EH (cell line): Measurements from ENCODE around the gene TBC1D2B.

Experiments used
- DNase-seq: peaks from one replicate; pipeline ENCODE4 v3.0.0-alpha.2; 2015; ENCODE audit warnings: low read depth

Gene TBC1D2B

DNA sequence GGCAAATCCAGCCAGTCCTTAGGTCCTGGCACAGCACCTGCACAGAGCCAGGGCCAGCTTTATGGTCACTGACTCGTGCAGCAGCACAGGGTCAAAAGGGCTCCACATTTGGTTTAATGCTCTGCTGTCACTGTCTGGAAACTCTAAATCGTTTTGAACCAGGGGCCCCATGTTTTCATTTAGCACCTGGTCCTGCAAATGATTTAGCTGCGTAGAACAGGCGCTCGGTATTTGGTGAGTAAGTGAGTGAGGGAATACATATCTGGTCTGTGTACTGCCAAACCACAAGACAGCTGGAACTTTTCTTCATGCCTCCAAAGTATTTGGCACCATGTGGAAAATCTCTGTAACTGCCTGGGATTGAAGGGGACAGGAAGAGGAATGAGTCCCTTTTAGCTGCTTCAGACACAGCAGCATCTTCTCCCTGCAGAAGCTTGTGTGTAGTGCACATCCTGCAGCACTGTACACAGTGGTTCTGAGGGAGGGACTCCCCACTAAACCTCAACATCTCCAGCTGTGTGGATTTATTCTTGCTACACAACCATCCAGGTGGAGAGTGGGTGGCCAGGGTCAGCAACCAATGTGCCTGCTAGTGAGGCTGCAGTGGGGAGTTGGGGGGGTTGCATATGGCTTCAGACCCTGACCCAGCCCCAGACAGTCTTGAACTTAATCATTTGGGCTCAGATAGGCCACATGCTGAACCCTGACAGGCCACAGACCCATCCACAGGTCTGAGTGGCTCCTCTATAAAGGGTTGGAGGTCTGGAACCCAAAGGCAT is 15.9 kb upstream of the TBC1D2B start:
- peak; percentile 91 for DNase-seq

DNA sequence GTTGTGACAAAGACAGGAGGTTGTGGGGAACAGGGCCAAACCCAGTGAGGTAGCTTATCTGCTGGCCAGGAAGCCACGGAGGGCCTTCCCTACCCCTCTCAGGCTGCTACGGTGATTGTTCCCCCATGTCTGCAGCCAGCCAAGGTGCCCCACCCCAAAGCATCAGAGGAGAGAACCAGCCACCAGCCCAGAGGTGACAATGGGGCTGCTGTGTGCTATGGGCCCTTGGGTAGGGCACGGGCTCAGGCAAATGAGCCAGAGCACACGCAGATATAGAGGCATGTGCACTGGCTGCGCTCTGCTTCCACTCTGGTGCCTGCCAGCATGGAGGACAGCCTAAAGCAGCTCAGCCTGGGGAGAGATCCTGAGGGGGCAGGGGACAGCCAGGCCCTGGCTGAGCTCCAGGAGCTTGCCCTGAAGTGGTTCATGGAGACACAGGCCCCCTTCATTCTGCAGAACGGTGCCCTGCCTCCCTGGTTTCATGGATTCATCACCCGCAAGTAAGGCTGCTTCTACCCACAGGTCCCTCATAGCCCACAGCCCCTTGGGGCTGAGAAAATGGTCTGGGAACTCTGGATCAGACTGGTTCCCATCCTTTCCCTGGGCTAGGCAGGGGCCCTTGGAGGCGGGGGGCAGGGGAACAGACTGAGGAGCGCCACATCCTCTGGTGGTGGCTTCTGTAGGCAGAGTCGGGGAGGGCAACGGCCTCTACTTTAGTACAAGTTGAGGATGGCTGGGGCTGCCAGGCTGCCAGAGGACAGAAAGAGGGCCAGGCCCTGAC is 14.9 kb upstream of the TBC1D2B start, which contains the start of gene SH2D7:
Gene SH2D7 (plus strand): TSS at position 301 of the 781 bp plus-strand sequence. CDS start 24 bp downstream, at position 325.
- no peak for DNase-seq

DNA sequence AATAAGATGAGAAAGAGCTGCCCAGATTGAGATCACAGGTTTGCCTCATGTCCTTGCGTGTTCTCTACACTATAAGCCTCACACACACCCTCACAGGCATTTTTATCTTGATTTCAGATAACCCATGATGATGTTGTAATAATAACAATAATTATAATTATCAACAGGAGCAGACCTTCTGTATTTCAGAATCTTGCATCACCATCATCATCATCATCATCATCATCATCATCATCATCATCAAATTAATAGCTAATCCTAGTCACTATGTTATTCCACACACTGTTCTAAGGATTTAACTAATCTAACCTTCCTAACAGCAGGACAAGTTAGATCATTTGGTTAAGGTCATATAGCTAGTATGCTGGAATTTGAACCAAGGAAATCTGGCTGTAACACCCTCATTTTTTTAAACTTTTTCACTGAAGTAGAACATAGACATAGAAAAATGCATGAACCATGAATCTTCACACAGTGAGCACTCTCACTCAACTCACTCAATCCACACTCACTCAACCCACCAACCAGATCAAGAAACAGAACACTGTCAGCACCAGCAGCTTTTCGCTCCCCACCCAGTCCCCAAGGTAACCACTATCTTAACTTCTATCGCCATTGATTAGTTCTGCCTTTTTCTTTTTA is 13.0 kb upstream of the TBC1D2B start:
- no peak for DNase-seq

DNA sequence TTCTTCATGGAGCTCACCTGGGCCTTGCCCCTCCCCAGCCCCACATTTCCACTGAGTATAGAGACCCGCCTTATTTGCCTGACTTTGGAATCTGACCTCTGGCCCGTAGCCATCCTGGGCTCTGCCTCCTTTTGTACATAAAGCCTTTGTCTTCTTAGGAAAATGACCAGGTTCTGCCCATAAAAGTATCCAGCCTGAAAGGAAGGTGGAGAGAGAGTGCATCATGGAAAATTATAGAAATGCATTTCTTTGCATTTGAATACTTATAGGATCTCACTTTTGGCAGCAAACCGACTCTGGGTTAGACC is 11.2 kb upstream of the TBC1D2B start:
- no peak for DNase-seq

DNA sequence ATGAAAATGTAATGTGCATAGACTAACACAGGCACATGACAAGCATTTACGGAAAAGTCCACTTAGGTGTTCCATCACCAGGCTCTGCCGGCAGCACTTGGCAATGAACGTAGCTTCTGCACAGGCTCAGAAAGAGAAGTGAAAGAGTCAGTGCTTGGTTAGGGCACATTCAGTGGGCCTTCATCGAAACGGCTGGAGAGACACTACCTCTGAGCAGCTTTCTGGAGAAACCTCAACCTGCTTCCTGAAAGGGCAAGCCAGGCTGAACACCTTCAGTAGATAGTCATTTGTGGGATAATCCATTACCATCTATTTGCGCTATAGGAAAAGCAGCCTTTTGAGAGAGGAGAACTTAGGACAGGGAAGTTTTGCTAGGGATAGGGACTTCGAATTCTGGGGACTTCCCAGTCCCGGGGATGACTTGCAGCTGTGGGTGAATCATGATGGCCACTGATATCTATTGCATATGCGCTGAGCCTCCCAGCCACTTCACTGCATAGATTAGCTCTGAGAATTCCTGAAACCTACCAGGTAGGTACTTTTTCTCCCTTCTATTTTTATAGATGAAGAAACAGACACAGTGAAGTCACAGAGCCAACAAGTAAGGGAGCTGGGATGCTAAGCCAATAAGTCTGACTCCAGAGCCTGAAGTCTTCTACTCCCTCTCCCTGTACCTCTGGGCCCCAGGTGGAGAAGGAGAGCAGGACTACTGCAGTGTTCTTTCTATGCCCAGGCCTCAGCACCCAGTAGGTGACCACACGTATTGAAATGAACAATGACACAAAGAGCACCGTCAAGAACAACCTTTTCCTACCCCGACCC is 10.7 kb upstream of the TBC1D2B start:
- DNase-seq, result no peak

DNA sequence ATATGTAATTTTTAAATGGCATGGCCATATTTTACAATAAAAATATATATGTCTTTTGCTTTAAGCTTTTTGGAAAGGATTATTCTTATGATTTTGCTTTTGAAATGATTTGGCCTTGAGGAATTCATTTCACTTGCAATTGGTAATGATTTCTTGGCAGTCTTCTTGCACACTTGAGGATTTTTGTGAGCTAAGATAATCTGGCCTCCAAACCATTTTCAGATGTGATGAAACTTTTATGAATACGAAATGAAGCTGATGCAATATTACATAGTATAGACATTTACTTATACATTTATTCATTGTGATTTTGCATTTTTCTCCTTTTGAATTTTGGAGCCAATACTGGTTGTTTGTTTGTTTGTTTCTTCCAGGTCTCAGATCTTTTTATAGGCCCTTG is 8.4 kb upstream of the TBC1D2B start:
- DNase-seq, result peak; percentile 68

DNA sequence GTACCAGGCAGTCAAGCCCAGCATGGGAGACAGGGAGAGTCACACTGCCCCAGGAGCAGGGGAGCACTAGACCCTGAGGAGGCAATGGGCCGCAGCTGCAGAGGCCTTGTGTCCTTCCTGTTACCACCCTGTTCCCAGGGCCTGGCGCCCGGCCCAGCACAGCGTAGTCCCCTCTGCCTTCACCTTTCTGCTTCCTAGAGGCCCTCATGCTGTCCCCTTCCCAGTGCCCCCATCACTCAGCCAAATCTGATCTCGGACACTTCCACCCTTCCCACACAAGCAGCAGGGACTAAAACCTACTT is 6.9 kb upstream of the TBC1D2B start:
- no peak for DNase-seq

DNA sequence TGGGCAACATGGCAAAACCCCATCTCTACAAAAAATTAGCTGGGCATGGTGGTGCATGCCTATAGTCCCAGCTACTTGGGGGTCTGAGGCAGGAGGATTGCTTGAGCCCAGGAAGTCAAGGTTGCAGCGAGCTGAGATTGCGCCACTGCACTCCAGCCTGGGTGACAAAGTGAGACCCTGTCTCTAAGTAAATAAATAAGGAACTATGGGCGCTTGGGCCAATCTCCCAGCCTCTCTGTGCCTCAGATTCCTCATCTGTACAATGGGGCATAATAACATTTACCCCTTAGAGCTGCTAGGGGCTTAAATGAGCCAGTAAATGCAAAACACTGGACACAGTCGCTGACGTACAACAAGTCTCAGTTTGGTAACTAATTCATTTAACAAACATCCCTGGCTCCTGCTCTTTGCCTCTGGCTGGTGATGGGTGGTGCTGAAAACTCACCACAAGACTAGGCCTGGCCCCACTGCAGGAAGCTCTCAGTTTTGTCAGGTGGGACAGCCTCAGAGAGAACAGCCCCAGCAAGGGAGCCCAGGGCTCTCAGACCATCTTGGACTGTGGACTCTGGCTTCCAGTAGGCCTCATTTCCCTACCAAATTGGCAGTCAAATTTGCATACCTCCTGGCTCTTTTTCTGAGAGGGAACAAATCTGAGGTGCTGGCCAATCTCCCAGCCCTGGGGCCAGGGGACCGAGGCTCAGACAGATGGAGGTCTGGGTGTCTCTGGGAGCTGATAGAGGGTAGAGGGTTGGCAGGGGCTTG is 6.4 kb upstream of the TBC1D2B start:
- DNase-seq, result no peak

DNA sequence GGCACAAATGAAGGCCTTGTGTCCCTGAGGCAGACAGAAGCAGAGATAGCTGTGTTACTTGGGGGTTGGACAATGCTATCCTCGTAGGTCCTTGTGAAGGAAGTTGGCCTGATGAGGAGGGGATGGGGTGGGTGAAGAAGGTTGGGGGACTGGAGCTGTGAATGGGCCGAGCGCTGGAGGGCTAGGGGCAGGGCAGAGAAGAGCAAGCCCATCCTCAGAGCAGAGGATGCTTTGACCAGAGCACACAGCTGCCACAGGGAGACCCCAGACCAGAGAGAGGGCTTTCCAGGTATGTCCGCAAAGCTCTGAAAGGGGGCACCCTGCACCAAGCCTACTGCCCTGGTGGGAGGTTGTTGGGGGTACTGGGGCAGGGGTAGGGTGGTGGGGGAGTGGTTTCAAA is 5.7 kb upstream of the TBC1D2B start:
- no peak for DNase-seq

DNA sequence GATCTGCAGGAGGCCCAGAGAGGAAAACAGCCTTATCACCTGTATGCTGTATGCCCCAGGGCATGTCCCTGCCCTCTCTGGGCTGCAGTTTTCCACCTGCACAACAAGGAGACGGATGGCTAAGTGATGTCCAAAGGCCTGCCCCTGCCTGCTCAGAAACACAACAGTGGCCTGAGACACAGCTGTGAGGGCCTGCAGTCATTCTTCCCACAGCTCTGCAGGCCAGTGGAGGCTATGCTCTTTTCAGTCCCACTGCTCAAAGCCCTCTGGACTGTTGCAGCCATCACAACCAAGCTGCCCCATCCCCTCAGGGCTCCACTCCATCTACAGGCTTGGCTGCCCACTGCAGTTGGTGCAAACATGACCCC is 5.2 kb upstream of the TBC1D2B start:
- no peak for DNase-seq

DNA sequence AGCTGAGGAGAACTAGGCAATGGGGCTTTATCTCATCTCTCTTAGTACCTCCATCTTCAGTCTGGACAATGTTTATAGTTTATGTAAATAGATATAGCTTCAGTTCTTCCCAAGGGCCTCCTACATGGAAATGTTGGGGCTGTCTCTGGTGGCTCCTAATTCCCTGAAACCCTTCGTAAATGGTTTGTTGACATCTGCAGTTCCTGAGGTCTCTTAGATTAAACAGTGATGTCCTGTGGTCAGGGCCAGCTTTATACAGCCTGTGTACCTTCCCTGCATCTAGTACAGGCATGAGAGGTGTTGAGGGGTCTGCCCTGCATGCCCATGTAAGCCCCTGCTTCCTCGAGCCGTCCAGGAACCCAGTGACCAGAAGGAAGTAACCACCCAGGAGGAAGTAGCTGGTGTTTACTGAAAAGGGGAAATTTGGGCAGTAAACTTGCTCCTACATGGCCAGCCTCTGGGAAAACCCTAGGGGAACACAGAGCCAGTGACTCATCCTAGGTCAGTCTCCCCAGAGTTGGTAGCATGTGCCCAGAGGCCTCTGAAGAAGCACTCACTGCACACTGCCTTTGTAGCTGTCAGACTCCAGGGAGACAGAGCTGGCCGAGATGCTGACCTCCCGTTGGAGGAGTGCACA is 4.7 kb upstream of the TBC1D2B start:
- peak; percentile 33 for DNase-seq

DNA sequence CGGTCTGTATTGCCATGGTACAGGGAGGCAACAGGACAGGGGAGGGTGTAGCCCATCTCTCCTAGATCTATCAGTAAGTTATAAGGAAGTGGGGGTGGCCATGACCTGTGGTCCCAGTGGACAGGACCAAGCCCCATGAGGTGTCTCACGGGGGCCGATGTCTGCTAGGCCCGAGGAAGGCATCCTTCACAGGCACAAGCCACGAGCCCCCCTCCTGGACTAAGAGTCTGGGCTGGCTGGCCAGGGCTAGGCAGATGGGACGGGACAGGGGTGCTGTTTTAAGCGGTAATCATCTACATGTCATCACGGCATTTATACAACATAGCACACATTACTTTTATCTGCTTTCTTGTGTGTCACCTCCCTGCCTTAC is 2.6 kb upstream of the TBC1D2B start:
- no peak for DNase-seq

DNA sequence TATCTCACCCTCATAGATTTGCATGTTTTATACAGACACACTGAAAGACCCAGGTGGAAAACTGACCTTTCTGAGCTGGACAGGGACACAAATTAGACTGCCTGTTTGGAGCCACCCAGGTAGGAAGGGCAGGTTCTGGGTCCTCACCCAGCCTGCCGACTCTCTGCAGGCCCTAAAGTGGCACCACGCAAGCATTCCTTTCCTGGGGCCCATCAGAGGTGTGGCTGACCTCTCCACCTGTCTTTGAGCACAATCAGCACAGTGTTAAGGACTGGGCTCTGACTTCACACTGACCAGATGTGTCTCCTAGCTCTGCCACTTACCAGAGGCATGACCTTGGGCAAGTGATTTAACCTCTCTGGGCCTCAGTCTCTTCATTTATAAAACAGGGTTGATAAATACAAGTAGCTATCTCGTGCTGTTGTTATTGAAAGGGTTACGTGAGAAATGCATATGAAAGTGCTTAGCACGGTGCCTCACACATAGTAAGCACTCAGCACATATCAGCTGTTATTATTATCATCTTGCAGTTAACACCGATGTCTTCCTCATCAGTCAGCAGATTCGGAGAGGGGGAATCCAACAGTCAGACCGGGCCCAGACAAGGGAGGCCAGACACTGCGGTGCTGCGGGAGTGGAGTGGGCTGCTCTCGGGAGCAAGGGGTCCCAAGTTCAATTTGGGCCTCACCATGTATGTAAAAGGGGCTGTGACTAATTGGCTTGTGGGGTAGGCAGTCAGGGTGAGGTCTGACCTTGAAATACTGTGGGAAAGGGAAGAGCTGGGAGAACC is 2.0 kb upstream of the TBC1D2B start:
- DNase-seq, result no peak

DNA sequence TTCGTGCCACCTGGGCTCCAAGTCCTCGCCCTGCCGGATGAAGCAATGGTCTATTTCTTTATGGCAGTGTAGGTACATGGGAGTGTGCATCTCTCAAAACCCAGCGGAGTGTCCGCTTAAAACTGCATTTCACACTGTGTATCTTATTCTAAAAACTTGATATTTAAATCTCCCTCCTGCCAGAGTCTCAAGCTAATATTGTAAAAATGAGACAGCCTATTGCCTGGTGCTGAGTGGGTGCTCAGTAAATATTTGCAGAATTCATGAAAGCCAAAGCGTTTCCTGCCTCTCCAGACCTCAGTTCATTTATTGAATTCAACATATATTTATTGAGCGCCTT is 330 bp upstream of the TBC1D2B start:
- no peak for DNase-seq

DNA sequence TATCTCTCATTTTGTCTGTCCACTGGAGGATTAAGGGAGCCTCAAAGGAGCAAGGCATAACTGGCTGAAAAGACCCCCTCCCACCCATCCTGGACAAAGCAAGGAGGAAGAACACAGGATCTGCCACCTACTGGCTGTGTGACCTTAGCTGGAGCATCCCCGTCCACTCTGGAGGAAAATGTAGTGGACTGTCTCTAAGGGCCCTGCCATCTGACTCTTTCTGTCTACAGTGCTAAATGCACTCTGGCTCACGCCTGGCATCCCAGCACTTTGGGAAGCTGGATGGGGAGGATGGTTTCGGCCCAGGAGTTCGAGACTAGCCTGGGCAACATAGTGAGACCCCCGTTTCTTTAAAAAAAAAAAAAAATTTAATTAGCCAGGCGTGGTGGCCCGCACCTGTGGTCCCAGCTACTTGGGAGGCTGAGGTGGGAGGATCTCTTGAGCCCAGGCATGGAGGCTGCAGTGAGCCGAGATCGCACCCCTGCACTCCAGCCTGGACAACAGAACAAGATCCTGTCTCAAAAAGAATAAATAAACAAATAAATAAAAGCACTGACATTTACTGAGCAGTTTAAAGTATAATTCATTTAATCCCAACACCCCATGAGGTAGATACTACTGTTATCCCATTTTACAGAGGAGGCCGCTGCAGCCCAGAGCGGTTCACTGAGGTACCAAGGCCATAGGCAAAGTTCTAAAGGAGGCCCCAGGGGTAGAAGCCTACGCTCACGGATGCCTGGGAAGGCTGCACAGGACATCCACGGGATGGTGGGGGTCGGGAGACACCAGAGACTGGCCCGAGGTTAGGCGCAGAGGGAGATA is 1.1 kb downstream of the TBC1D2B start:
- peak; percentile 50 for DNase-seq

DNA sequence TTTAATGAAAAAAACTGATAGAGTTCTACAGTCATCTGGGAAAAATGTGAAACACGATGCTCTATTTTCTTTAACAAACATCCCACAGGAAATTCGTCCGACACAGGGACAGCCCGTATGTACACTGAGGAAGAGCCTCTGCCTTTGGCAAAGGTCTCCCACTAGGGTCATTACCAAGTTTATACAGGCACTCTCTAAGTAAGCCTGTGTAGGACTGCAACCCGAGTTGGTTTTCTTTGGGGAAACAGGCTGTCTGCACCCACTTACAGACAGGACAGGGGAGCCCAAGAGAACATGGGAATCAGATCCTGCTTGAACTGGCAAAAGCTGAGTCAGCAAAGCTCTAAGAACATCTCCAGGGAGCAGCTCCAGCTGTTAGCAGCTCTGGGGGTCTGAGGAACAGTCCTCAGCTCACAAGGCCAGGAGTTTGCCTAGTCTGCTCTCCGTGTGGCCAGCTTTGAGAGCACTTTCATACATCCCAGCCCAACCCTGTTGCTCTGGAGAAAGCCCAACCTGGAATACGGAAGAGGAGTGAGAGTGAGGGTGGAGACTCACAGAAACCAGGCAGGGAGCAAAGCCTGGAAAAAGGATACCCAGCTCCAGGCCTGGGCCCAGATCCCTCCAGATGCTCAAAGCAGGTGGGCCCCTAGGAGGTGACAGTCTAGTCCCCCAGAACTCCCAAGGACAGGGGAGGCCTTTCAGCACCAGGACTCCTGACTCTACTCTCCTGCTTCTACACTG is 1.9 kb downstream of the TBC1D2B start:
- peak; percentile 98 for DNase-seq

DNA sequence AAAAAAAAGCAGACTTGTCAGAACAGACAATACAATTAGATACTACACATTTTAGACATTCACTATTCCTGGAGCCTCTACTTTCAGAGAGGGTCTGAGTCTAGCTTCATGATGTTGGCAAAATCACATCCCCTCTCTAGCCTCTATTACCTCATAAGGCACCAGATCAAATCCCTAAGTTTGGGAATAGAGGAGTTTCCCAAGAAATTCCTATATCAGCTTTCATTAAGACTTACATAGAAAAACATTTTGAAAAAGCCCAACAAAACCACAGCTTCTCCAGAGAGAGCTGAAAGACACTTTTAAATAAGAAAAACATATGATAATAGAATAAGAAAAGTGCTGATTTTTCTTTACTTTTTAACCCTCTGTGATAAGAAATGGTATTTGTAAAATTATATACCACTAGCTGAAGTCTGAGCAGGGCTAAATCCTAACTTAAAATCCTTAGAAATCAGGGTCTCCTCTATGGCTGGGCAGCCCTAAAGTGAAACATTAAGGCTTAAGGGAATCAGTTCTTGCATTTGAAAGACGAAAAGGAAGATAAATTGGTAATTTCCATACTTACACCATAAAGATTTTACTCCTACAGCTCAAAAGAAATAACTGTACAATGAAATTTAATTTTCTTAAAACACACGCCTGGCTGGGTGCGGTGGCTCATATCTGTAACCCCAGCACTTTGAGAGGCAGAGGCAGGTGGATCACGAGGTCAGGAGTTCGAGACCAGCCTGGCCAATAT is 4.3 kb downstream of the TBC1D2B start:
- peak; percentile 34 for DNase-seq
